Left cardiac atrium (tissue), 4 donors: ENCODE measurements around the gene SLC13A3. TPM values are rescaled to one million over a fixed set of nuclear protein-coding genes. Genes with fewer than 3 reads are reported as not detected.
A peak's percentile ranks its signal among the peaks of the same experiment; 100 is the strongest.

Experiments used
- ATAC-seq, 2 donors: fragments of 200-7000 bp; cut with Tn5 transposase; one replicate each; pipeline ENCODE4 v1.9.1; 2020; ENCODE audit warnings: mild to moderate bottlenecking in 2 of 2, moderate library complexity in 2 of 2
- DNase-seq: peaks from one replicate; pipeline ENCODE4 v3.0.0-alpha.2; 2020
- intact Hi-C, 2 donors: fragments of 100-400 bp; cut with DNase I; formaldehyde crosslinking; loops; one replicate each; pipeline versions ENCODE4 v1.14.1 to v1.15.1; 2022 to 2023
- total RNA-seq, 2 donors: library from RNA; stranded (reverse); fragmentation: NEBNext Ultra II Directional; extraction: Animal tissue kit (Norgen Biotek cat#: 25700); gene quantifications; one replicate each; pipeline ENCODE4 v1.2.1, GENCODE V29; 2021
- donor health status: DM: no; HTN: yes; CAD: no.
- donor health status: DM: no; HTN: yes; CAD: no; lungs with severe emphysema.
- donor health status: DM: yes; HTN: yes; CAD: no.
- donor health status: Dilated cardiomyopathy.

The SLC13A3 gene
- total RNA-seq, 2 donors from 2014 or later = 0.71 to 2.5 TPM

DNA sequence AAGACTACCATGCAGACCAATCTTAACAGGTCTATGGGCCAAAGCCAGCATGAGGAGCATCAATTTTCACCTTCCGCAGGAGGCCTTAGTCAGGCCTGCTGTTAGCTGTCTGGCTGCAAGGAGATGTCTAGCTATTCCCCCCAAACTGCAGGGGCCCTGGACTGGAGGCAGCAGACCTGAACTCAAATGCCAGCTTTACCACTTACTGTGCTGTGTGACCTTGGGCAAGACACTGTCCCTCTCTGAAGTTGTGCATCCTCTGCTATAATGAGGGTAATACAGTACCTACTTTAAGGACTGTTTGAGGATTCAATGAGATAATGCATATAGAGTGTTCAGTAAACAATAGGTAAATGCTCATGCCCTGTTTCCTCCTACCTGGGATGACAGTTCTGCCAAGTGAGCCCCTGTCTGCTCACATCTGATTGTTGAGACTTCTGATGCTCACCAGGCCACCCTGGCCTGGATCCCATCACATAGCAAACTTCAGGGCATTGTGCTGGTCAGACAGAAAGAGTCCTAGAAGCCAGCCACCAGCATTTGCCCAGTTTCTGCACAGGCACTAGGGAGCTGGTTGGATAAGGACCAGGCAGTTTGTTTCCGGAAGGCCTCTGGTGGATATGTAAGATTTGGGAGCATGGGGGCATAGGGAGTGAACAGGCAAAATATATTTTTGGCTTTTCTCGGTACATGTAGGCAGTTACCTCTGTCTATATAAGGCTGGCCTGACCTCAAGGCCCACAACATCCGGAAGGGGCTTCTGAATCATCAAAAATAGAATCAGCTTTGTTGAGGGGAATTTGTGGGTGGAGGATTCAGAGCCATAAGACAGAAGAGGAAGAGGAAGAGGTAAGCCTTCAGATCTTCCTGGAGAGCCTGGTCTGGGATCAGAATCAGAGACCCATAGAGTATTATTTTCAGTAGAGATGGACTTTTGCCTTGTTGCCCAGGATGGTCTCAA is 98.5 kb downstream of the SLC13A3 start:
- intact Hi-C loops = no loop called here
- no peak for ATAC-seq
- no peak for DNase-seq

- no peak for DNase-seq
- ATAC-seq = no peak
- intact Hi-C loops = no loop called here
These were observed 99.5 kb downstream of the SLC13A3 start for GRCh38 chr20:46551522-46552381.

- ATAC-seq (no peak), DNase-seq (no peak)
- intact Hi-C loops = no loop called here
These were observed 100.8 kb downstream of the SLC13A3 start, which contains the start of gene OCSTAMP for GRCh38 chr20:46550461-46550860. Gene OCSTAMP (minus strand): TSS chr20:46550654. CDS start chr20:46550560, 94 bp downstream.

- no peak for ATAC-seq
- no peak for DNase-seq
- intact Hi-C loops = loop anchor here in 1 of 2 donors (10.0 kb wide), 1 partner anchor 125 kb away; no protein-coding TSS in a partner anchor
These were observed 101.9 kb downstream of the SLC13A3 start for GRCh38 chr20:46549188-46549972.

GRCh38 chr20:46548688-46549087 is 102.6 kb downstream of the SLC13A3 start:
- intact Hi-C loops = loop anchor here in 1 of 2 donors (10.0 kb wide), 1 partner anchor 126 kb away; no protein-coding TSS in a partner anchor
- no peak for ATAC-seq

DNA sequence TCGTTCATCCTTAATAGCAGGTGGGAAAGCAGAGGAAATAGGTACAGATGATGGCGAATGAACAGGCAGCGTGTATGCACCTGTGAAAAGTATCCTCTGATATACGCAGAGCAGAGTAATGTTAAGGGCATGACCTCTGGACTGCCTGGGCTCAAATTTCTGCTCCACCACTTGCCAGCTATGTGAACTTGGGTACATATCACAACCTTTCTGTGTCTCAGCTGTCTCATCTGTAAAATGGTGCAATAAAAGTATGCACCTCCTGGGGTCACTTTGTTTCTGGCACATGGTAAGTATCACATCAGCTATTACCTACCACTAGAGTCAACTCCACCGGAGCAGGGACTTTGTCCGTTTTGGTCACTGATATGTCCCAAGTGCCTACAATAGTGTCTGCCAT is 103.3 kb downstream of the SLC13A3 start:
- intact Hi-C loops = loop anchor here in 1 of 2 donors (10.0 kb wide), 1 partner anchor 127 kb away; no protein-coding TSS in a partner anchor
- DNase-seq = no peak
- no peak for ATAC-seq

More at GRCh38 chr20:46548688-46549087, 102.6 kb downstream of the SLC13A3 start:
- DNase-seq = no peak

GRCh38 chr20:46546936-46547335 is 104.3 kb downstream of the SLC13A3 start:
- intact Hi-C loops = loop anchor here in 1 of 2 donors (10.0 kb wide), 1 partner anchor 128 kb away; no protein-coding TSS in a partner anchor
- ATAC-seq (no peak), DNase-seq (no peak)

- DNase-seq = no peak
- intact Hi-C loops = loop anchor here in 1 of 2 donors (10.0 kb wide), 1 partner anchor 129 kb away; no protein-coding TSS in a partner anchor
- ATAC-seq = no peak
These were observed 105.0 kb downstream of the SLC13A3 start for GRCh38 chr20:46546298-46546697.

DNA sequence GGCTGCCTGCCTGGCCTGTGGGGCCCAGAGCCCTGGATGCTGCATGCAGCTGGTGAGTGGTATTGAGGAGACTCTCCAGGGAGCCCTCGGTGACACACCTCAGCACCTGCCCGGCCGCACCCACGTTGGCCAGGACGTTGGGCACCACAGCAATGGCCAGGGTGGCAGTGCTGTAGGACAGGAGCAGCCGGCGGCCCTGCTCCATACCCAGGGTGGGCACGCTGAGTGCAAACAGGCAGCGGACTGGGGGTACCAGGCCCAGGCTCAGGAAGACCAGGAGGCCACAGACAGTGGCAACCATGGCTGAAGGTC is 105.5 kb downstream of the SLC13A3 start:
- DNase-seq = no peak
- intact Hi-C loops = loop anchor here in 1 of 2 donors (10.0 kb wide), 1 partner anchor 129 kb away; no protein-coding TSS in a partner anchor
- ATAC-seq = no peak

DNA sequence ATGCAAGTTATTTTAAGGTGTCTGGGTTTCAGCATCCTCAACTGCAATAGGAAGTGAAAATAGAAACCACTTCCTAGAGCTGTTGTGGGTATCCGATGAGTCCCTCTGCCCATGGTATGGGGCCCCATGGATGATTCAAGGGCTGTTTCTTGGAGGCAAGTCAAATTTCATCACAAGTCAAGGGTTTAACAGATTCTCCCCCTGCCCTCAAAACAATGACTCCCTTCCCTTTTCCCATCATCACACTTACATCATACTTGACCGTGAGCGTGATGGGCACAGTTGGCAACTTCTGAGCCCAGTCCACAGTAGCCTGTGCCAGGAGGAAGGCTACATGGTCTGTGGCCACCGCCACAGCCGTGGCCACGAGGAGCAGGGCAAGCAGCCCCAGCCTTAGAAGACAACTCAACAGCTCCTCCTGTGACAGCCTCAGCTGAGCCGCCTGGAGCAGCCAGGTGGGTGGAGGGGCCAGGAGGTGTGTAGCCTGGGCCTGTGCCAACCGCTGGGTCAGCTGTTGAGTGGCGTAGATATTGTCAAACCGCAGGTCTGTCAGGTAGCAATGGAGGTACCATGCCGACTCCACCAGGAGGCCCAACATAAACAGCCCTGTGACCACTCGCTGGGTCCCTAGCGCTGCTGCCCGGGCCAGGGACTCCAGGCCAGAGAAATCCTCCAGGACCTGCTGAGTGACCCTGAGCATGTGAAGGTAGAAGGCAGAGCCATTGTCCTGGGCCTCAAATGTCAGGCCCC is 106.0 kb downstream of the SLC13A3 start:
- ATAC-seq = peak in 1 of 2 donors; percentile 34
- no peak for DNase-seq
- intact Hi-C loops = loop anchor here in 1 of 2 donors (10.0 kb wide), 1 partner anchor 130 kb away; no protein-coding TSS in a partner anchor

- no peak for DNase-seq
- intact Hi-C loops = loop anchor here in 1 of 2 donors (10.0 kb wide), 1 partner anchor 130 kb away; no protein-coding TSS in a partner anchor
- no peak for ATAC-seq
These were observed 106.7 kb downstream of the SLC13A3 start for GRCh38 chr20:46544576-46544975.

GRCh38 chr20:46543959-46544358 is 107.3 kb downstream of the SLC13A3 start:
- no peak for ATAC-seq
- DNase-seq = no peak
- intact Hi-C loops = loop anchor here in 1 of 2 donors (10.0 kb wide), 1 partner anchor 131 kb away; no protein-coding TSS in a partner anchor

GRCh38 chr20:46543033-46543432 is 108.2 kb downstream of the SLC13A3 start:
- DNase-seq = no peak
- intact Hi-C loops = loop anchor here in 1 of 2 donors (10.0 kb wide), 1 partner anchor 132 kb away; no protein-coding TSS in a partner anchor
- no peak for ATAC-seq

DNA sequence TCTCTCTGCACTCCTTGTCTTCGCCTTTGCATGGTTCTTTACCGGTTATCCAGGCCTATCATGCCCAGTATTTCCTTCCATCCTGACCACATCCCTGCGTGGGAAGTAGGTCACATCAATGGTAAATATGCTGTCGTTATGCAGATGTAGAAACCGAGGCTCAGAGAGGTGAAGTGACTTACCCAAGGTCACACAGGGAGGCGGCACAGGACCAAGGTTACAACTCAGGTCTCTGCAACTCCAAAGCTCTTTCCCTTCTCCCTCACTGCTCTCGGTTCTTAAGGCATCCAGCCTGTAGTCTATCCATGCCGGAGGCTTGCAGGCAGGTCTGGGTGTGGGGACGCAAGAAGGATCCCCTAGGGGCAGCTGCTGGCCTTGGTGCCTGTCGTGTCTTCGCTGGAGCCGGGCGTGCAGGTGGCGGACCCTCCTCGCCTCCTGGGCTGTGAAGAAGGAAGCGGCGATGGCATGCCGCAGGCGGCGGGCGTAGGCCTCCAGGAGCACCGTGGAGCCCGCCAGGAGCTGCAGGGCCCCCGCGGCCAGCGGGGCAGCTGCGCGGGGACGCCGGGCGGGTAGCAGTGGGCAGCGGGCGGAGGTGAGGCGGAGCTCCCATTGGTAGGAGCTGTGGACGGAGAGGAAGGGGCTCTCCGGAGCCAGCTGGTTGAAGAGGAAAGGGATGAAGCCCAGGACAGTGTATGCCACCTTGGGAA is 109.9 kb downstream of the SLC13A3 start:
- intact Hi-C loops = loop anchor here in 1 of 2 donors (10.0 kb wide), 1 partner anchor 133 kb away; no protein-coding TSS in a partner anchor
- ATAC-seq (no peak), DNase-seq (no peak)

- ATAC-seq (no peak), DNase-seq (no peak)
- intact Hi-C loops = no loop called here
These were observed 112.1 kb downstream of the SLC13A3 start for GRCh38 chr20:46539113-46539512.

DNA sequence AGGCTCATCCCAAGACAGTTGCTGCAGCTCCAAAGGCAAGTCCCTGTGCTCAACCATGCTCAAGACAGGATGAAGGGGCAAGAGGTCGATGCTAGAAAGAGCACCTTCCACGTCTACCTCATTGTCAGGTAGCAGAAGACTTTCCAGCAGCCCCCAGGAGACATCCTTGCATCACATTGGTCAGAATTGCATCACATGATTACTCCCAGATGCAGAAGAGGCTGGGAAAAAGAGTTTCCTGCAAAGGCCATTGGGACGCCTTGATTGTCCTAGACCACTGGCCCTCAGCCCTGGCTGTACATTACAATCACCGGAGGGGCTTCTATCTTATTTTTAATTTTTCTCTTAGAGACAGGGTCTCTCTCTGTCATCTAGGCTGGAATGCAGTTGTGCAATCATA is 120.6 kb downstream of the SLC13A3 start:
- DNase-seq (no peak), ATAC-seq (no peak)
- intact Hi-C loops = no loop called here
